ENCODE results near the gene TMEM69.

DNA sequence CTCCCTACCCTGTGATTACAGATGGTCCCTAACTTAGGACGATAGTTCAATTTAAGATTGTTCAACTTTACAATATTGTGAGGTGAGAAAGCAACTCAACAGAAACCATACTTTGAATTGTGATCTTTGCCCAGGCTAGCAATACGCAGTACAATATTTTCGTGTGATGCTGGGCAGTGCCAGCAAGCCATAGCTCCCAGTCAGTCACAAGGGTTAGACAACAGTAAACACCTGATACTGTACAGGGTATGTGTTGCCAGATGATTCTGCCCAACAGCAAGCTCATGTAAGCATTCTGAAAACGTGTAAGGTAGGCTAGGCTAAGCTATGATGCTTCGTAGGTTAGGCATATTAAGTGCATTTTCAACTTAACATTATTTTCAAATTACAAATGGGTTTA lies 13.5 kb upstream of the TMEM69 start:
- TF ChIP-seq EZH2phosphoT487 (IDR thresholded peaks at IDR 0.05; ENCODE audit: insufficient read depth, low read depth), result no peak
- TF ChIP-seq EZH2 (IDR thresholded peaks at IDR 0.05; ENCODE audit: insufficient read depth, poor library complexity, severe bottlenecking), result no peak

Measured in GM23248 (cell line).